HG03025 (cell line): ENCODE measurements around the gene CNPY2.
"Not testable (repeated sequence)": the region's sequence is repeated elsewhere in the genome, so short reads cannot be mapped to it uniquely, and the experiment has no call there.

Experiments
- ATAC-seq: cut with Tn5 transposase; IDR thresholded peaks from one replicate; pipeline ENCODE4 v1.9.1; 2021; ENCODE audit warnings: mild to moderate bottlenecking, moderate library complexity; ENCODE audit not compliant: unreplicated experiment, low FRiP score

Gene CNPY2

DNA sequence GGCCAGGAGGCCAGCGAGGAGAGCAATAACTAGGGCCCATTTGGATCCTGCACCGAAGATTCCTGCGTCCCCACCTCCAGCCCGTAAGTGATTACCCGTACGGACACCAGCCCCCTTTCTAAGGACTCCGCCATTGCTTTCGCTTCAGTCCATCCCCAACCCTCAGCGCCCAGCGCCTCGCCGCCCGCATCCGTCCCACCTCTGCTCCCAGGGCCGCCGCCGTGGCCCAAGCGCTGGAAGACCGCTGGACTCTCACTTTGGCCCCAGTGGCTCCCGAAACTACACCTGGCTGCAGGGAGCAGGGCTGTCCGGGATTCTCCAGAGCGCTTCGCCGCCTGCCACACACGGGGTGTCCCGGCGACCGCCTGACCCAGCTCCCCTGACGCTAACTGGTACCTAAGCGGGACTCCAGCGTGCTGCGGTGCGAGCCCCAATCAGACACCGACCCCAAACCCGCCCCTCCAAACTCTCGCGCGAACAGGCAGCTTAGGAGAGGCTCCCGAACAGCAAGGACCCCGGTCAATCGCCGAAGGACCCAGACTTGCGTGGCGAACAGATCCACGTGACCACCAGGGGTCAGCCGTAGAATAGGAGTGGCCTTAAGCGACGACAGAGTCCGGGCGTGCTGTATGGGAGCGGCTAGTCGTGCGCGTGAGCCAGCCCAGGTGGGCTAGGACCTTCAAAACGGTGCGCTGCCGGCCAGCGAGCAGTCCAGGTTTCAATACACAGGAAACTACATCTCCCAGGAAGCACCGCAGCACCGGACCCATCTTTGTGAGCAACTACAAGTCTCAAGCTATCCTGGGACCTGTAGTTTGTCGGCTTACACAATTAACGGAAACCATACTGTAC lies at the start of gene CNPY2:
Gene CNPY2 (minus strand): TSS at position 367 of the 852 bp plus-strand sequence. CDS start 771 bp downstream, outside the sequence.
- ATAC-seq, result peak; percentile 83

DNA sequence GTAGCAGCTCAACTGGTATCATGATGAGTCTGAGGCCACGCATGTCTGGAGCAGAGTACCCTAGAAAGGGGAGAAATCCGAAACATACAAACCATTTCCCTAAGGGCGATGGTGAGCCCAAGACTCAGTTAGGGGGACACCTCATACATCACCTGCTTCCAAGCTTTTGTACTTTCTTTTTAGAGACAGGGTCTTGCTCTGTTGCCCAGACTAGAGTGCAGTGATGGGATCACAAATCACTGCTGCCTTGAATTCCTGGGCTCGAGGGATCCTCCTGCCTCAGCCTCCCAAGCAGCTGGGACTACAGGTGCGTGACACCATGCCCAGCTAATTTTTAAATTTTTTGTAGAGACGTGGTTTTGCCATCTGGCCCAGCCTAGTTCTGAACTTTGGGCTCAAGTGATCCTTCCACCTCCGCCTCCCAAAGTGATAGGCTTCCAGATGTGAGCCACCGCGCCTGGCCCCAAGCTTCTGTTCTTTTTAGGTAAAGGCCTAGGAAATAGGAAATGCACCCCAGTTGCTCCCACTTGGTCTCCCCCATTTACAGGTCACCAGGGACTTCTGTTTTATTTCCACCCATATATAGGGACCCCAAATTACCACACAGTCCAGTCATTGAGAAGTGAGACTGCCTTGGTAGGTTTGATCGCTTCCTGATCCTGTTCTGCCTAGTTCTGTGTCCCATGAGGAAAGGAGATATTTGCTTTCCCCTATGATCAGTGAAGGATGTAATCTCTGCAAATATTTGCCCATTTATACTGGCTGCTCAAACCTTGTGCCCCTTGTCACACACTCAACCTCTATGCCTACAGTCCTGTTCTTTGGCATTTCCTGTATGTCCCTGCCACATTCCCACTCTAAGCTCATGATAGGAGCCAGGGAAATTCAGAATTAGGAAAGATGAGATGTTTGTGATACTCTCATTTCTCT lies 46.6 kb upstream of the CNPY2 start, which contains the start of gene APOF:
Gene APOF (minus strand): TSS at position 728 of the 930 bp plus-strand sequence. CDS start 112 bp downstream, at position 616.
- ATAC-seq, result no peak

DNA sequence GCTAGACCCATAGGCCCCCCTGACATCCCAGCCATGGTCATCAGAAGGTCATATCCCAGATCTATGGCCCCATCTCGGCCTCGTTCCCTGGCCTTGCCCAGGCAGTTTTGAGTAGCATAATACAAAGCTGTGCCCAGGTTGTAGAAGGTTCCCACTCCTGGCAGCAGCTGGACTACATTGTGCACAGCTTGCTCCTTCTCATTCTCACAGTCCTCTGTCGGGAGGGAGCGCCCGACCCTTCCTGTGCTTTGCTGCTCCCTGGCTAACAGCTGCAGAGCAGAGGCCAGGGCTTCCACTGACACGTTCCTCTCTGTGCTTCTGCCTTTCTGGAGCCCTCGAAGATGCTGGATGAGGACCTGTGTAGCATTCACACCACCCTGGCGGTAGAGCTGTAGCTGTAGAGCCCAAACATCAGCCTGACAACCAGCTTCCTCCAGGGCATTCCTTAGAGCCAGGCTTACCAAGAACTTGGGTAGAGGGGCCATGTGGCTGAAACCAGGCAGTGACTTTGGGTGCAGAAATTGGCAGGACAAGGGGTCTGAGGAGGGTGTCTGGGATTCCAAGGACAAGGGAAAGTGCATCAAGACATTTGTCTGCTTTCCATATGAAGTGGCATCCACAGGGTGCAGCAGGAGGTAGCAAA lies 45.8 kb upstream of the CNPY2 start:
- ATAC-seq, result no peak

DNA sequence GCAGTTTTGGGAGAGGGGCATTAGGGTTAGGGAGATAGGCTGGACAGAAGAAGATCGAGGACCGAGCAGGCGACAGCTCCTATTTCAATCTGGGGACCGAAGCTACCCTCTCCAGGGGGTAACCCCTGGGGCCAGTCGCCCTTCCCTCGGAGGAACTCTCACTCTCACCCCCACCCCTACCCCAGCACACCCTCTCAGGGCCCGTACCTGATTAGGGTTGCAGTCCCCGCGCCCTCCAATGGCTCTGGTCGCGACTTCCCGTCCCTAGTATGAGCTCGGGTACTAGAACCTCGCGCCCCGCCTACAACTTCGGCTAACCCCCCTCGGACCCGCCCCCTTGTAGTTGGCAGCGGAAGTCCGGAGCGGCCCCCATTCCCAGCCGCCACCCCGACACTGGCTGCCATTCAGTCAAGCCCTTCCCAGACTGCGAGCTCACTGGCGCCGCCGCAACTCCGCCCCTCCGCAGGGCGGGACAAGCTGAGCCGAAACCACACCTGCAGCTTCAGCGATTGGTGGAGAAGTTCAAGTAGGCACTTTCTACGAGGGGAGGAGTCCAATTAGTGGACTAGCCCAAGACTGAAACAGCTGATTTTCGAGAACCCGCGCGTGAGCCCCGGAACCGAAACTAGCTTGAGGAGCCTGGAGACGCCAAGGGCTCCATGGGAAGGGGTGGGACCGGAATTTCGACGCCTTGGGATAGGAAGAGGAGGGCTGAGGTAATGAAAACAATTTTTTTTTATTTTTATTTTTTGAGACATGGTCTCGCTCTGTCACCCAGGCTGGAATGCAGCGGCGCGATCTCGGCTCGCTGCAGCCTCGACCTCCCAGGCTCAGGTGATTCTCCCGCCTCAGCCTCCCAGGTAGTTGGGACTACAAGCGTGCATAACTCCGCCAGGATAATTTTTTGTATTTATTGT lies 44.3 kb upstream of the CNPY2 start, which contains the start of gene STAT2:
Gene STAT2 (minus strand): TSS at position 257 of the 917 bp plus-strand sequence. CDS start 3,536 bp downstream, outside the sequence.
- peak; percentile 94 for ATAC-seq

DNA sequence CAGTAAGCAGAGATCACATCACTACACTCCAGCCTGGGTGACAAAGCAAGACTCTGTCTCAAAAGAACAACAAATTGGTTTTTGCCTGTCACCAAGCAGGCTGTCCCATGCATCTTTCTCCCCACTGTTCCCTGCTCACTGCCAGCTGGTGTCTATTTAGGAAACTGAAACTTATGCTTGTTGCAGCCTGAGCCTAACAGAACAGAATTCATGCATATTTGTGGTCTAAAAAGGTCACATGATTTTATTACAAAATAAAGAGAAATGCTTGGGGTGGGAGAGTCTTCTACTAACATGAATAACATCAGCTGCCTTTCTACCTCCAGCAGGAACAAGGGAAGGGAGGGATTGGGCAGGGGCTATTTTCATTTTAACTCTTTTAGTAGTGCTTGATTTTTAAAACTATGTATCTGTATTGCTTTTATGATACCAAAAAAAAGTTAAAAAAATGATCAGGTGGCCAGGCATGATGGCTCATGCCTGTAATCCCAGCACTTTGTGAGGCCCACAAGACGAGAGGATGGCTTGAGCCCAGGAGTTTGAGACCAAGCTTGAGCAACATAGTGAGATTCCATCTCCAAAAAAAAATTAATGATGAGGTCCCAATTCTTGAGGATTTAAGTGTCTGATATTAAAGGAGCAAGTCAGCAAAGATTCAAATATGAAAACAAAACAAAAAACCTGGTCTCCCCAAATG lies 43.2 kb upstream of the CNPY2 start:
- no peak for ATAC-seq

DNA sequence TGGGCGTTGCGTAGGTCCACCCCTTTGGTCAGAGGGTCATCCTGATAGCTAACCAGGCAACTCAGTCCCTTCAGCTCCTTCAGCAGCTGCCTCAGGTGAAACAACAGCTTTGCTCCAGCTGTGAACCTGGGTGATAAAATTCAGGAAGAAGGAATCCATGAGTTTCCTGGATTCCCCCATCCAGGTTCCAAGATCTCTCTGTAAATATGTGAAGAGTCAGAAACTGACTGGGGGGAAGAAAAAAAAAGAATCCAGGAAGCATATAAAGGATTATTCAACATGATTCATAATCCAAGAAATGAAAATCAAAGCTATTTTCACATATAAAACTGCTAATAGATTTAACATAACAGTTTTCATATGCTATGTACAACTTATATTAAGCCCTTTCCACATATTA lies 35.5 kb upstream of the CNPY2 start:
- no peak for ATAC-seq

DNA sequence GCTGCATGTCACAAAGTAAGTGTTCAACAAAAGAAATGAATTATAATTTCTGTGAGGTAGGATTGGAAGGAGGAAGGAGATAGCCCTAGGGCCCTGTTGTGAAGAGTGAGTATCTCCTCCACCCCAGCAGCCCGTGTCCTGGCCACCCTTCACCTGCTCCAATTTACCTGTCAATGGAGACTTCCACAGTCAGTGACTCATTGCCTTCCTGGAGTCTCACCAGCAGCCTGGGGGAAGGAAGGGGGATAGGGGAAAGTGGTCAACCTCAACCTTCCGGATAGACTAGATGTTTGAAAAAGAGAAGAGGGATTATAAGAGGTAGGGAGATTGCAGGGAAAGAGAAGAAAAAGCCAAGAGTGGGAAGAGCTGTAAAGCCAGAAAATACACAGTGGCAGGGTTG lies 34.9 kb upstream of the CNPY2 start:
- no peak for ATAC-seq

DNA sequence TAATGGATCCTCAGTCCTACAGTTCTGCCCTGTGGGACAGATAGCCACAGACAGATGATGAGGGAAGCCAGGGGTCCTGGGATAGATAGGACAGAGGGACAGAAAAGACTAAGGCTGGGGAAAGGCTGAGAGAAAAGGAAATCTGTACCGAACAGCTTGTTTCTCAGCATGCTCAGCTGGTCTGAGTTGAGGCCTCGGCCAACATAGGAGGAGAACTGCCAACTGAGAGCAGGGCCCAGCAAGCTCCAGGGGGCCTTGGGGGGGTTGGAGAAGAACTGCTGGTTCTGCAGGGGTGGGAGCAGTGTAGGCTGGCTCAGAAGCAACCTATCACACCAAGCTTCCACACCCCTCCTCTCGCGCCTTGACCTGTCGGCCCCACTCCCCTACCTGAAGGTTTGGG lies 33.0 kb upstream of the CNPY2 start:
- no peak for ATAC-seq

DNA sequence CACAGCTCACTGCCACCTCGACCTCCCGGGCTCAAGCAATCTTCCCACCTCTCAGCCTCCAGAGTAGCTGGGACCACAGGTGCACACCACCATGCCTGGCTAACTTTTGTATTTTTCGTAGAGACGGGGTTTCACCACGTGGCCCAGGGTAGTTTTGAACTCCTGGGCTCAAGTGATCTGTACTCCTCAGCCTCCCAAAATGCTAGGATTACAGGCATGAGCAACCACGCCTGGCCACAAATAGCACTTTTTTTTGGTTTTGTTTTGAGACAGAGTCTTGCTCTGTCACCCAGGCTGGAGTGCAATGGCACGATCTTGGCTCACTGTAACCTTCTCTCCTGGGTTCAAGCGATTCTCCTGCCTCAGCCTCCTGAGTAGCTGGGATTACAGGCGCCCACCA lies 31.5 kb upstream of the CNPY2 start:
- ATAC-seq, result not testable (repeated sequence)

DNA sequence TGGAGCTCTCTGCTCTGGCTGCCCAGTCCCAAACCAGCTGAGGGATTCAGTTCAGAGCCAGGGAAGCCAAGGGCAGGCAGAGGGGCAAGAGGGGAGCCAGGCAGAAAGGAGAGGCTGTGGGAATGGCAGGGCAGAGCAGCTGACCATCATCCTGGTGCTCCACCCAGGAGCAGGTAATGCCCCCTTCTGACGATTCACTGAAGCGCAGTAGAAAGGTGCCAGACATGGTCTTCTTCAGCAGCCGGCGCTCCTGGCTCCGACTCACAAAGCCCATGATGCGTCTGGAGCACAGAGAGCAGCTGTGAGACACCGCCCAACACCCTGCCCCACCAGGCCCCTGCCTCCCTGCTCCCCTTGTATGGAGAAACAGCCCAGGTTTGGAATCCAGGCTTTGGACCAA lies 30.9 kb upstream of the CNPY2 start:
- ATAC-seq, result no peak

DNA sequence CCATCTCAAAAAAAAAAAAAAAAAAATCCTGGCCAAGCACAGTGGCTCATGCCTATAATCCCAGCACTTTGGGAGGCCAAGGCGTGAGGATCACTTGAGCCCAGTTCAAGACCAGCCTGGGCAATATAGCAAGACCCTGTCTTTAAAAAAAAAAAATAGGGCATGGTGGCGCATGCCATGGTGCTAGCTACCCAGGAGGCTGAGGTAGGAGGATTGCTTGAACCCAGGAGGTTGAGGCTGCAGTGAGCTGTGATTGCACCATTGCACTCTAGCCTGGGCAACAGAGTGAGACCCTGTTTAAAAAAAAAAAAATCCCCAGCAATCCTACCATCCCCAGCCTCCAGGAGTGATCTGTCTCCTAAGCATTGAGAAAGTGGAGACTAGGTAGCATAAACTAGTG lies 26.5 kb upstream of the CNPY2 start:
- not testable (repeated sequence) for ATAC-seq

DNA sequence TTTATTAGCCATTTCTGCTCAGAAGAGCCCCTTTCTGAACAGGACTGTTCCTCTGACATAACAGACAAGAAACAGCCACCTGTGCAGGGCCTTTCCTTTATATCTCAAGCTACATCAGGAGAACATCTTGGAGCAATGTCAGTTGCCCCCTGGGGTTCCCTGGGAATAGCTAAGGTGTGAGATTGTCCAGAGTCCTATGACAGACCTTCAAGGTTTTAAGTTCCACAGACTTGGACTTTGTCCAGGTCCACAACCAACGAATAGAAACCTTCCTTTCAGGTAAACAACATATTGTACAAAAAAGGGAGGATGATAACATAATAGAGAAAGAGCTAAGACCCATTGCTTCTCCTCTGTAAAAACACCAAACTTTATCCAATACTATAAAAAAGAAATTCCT lies 25.8 kb upstream of the CNPY2 start:
- no peak for ATAC-seq

DNA sequence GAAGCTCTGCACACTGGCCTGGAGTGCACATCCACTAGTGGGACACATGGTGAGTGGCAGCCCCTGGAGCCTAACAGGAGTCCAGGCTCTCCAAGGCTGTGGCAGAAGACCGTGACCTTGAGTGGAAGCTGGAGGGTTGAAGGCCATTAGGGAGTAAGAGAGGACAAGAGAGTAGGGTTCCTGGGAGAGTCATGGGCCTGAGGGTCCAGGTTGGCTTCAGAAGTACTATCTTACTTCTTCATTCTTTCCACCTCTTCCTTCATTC lies 23.3 kb upstream of the CNPY2 start:
- no peak for ATAC-seq

DNA sequence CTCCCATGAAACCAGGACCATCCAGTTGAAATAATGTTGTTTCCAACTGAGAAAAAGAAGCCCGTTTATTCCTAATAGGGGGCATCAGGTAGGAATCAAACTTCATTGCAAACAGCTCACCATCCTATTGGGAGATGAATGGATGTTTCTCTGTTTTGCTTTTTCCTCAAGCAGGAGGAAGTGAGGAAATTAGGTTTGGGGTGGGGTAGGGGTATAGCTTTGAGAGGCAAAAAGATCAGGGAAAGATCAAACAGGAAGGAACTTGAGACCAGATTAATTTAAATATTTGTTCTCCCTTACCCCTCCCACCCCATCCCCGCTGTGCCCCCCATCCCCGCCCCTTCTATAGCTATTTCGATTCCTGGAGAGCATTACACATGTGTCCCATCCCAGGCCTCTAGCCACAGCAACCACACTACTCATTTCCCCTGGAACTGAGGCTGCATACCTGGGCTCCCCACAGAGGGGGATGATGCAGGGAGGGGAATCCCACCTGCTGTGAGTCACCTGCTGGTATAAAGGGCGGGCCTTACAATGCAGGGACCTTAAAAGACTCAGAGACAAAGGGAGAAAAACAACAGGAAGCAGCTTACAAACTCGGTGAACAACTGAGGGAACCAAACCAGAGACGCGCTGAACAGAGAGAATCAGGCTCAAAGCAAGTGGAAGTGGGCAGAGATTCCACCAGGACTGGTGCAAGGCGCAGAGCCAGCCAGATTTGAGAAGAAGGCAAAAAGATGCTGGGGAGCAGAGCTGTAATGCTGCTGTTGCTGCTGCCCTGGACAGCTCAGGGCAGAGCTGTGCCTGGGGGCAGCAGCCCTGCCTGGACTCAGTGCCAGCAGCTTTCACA lies 22.7 kb upstream of the CNPY2 start, which contains the start of gene IL23A:
Gene IL23A (plus strand): TSS at position 577 of the 850 bp plus-strand sequence. CDS start 161 bp downstream, at position 738.
- ATAC-seq, result no peak

DNA sequence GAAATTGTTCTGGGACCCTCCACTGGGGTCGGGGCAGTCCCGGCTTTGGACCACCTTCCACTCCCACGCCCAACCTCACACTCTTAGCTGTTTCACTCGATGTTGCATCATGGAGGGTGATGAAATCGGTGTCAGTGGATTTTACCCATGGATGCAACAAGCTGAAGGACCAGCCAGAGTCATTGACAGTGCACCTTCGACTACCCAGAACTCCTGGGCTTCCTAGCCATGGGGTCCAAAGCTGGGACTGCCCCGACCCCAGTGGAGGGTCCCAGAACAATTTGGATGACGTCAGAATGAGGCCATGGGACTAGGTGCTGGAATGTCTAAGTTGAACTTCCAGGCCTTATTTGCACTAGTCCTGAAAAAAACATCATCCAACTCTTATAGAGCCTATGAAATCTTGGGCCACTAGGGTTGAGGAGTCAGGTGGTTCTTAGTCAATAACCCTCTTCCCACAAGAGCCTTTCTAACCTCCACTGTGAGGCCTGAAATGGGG lies 22.0 kb upstream of the CNPY2 start:
- ATAC-seq, result no peak

DNA sequence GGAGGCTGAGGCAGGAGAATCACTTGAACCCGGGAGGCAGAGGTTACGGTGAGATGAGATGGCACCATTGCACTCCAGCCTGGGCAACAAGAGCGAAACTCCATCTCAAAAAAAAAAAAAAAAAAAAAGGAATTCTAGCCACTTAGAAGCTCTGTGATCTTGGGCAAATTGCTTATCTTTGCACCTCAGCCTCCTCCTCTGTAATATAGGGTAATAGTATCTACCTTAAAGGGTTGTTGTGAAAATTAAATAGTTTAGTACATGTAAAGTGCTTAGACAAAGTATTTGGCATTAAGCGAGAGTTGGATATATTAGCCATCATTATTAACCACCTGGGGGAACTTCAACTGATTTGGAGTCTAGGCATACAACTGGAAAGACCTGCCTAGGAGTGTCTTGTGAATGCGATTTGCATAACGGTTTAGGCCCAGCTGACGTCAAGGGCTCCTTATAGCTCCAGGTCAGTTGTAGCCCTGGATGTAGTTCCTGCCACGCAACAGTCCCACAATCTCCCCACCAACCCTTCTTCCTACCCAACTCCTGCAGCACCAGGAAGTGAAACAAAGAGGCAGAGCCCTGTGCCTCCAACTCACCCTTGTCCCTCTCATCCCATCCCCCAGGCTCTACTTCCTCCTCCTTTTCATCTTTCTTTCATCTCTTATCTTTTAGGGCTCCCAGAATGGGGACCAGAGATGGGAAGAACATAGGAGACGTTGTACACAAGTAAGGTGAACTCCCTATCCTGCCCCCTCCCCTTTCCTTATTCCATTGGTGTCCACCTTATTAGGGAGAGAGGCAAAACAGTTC lies 20.8 kb upstream of the CNPY2 start:
- ATAC-seq, result no peak

DNA sequence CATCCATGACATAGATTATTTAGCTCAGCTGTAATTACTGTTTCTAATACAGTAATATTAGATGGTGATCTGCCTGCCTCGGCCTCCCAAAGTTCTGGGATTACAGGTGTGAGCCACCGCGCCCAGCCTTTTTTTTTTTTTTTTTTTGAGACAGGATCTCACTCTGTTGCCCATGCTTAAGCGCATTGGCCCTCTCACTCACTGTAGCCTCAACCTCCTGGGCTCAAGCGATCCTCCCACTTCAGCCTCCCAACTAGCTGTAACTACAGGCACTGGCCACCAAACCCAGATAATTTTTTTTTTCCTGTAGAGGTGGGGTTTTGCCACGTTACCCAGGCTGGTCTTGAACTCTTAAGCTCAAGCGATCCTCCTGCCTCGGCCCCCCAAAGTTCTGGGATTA lies 19.7 kb upstream of the CNPY2 start:
- ATAC-seq, result not testable (repeated sequence)
